ENCODE measurements around the gene FILIP1.
"Not testable (repeated sequence)": the region's sequence is repeated elsewhere in the genome, so short reads cannot be mapped to it uniquely, and the experiment has no call there.

FILIP1 gene

GRCh38 chr6:75458895-75459294 lies 34.7 kb downstream of the FILIP1 start:
- no peak for DNase-seq (ENCODE audit: low spot score)

GRCh38 chr6:75450903-75451302 lies 42.7 kb downstream of the FILIP1 start:
- no peak for DNase-seq (ENCODE audit: low spot score)

- DNase-seq (ENCODE audit: low spot score) = no peak
Observed at GRCh38 chr6:75449630-75450206, 43.9 kb downstream of the FILIP1 start.

GRCh38 chr6:75446241-75446880 lies 47.2 kb downstream of the FILIP1 start:
- no peak for DNase-seq (ENCODE audit: low spot score)

GRCh38 chr6:75445738-75446137 lies 47.9 kb downstream of the FILIP1 start:
- no peak for DNase-seq (ENCODE audit: low spot score)

- no peak for DNase-seq (ENCODE audit: low spot score)
Observed at GRCh38 chr6:75444899-75445298, 48.7 kb downstream of the FILIP1 start.

GRCh38 chr6:75441883-75442282 lies 51.7 kb downstream of the FILIP1 start:
- not testable (repeated sequence) for DNase-seq (ENCODE audit: low spot score)

GRCh38 chr6:75441479-75441878 lies 52.1 kb downstream of the FILIP1 start:
- not testable (repeated sequence) for DNase-seq (ENCODE audit: low spot score)

- no peak for DNase-seq (ENCODE audit: low spot score)
Observed at GRCh38 chr6:75438442-75439116, 55.0 kb downstream of the FILIP1 start.

GRCh38 chr6:75438013-75438431 lies 55.6 kb downstream of the FILIP1 start:
- DNase-seq (ENCODE audit: low spot score) = no peak

GRCh38 chr6:75437421-75437891 lies 56.1 kb downstream of the FILIP1 start:
- no peak for DNase-seq (ENCODE audit: low spot score)

- no peak for DNase-seq (ENCODE audit: low spot score)
Observed at GRCh38 chr6:75436869-75437268, 56.7 kb downstream of the FILIP1 start.

GRCh38 chr6:75432809-75433208 lies 60.8 kb downstream of the FILIP1 start:
- DNase-seq (ENCODE audit: low spot score) = not testable (repeated sequence)

GRCh38 chr6:75431379-75431778 lies 62.2 kb downstream of the FILIP1 start:
- DNase-seq (ENCODE audit: low spot score) = no peak

GRCh38 chr6:75430631-75431325 lies 62.8 kb downstream of the FILIP1 start:
- no peak for DNase-seq (ENCODE audit: low spot score)

- no peak for DNase-seq (ENCODE audit: low spot score)
Observed at GRCh38 chr6:75429061-75429703, 64.4 kb downstream of the FILIP1 start.

- DNase-seq (ENCODE audit: low spot score) = no peak
Observed at GRCh38 chr6:75428204-75428603, 65.4 kb downstream of the FILIP1 start.

- DNase-seq (ENCODE audit: low spot score) = no peak
Observed at GRCh38 chr6:75427329-75427728, 66.3 kb downstream of the FILIP1 start.

- no peak for DNase-seq (ENCODE audit: low spot score)
Observed at GRCh38 chr6:75424618-75425548, 68.7 kb downstream of the FILIP1 start.

GRCh38 chr6:75423386-75423785 lies 70.2 kb downstream of the FILIP1 start:
- no peak for DNase-seq (ENCODE audit: low spot score)

GRCh38 chr6:75422024-75422639 lies 71.5 kb downstream of the FILIP1 start:
- no peak for DNase-seq (ENCODE audit: low spot score)
